H9 (cell line): Measurements from ENCODE around the gene DPYD. TPM values are rescaled to one million over a fixed set of nuclear protein-coding genes. Genes with fewer than 3 reads are reported as not detected.

ENCODE experiments used
- DNase-seq: peaks from one replicate; pipeline ENCODE4 v3.0.0-alpha.2; 2017
- H2AFZ ChIP-seq: one replicate; pipeline ENCODE4 v1.6.1; 2013; ENCODE audit warnings: mild to moderate bottlenecking, low read length, control low read depth, moderate library complexity
- H2AK5ac ChIP-seq: 2 replicates; pipeline ENCODE4 v1.6.1; 2013; ENCODE audit warnings: low read length, control low read depth, mixed read lengths; ENCODE audit not compliant: insufficient read length
- H2BK120ac ChIP-seq: one replicate; pipeline ENCODE4 v1.6.1; 2013; ENCODE audit warnings: low read depth, mild to moderate bottlenecking, low read length, control low read depth, inconsistent platforms; ENCODE audit not compliant: poor library complexity, severe bottlenecking
- H2BK12ac ChIP-seq: 2 replicates; pipeline ENCODE4 v1.6.1; 2013; ENCODE audit warnings: low read length, control low read depth, mixed read lengths, low read depth; ENCODE audit not compliant: insufficient read length
- H2BK15ac ChIP-seq: 2 replicates; pipeline ENCODE4 v1.6.1; 2013; ENCODE audit warnings: low read depth, low read length, control low read depth
- H2BK20ac ChIP-seq: one replicate; pipeline ENCODE4 v1.6.1; 2013; ENCODE audit warnings: low read depth, mild to moderate bottlenecking, low read length, control low read depth, inconsistent platforms; ENCODE audit not compliant: poor library complexity, severe bottlenecking
- H2BK5ac ChIP-seq: 2 replicates; pipeline ENCODE4 v1.6.1; 2013; ENCODE audit warnings: low read length, control low read depth, mixed read lengths; ENCODE audit not compliant: insufficient read length
- H3K14ac ChIP-seq: 2 replicates; pipeline ENCODE4 v1.6.1; 2013; ENCODE audit warnings: low read length, control low read depth; ENCODE audit not compliant: insufficient read depth
- H3K18ac ChIP-seq: 2 replicates; pipeline ENCODE4 v1.6.1; 2013; ENCODE audit warnings: low read depth, mild to moderate bottlenecking, mixed read lengths, low read length, control low read depth; ENCODE audit not compliant: insufficient read length
- H3K23ac ChIP-seq: 2 replicates; pipeline ENCODE4 v1.6.1; 2013; ENCODE audit warnings: low read length, control low read depth, mixed read lengths, low read depth; ENCODE audit not compliant: insufficient read length
- H3K23me2 ChIP-seq: 2 replicates; pipeline ENCODE4 v1.6.1; 2013; ENCODE audit warnings: low read depth, mild to moderate bottlenecking, mixed read lengths, low read length, control low read depth; ENCODE audit not compliant: insufficient read length, poor library complexity, severe bottlenecking
- H3K27ac ChIP-seq: 2 replicates; pipeline ENCODE4 v1.5.1; 2013; ENCODE audit warnings: low read length, control low read depth, mixed read lengths, low read depth; ENCODE audit not compliant: insufficient read length
- H3K27me3 ChIP-seq: 2 replicates; pipeline ENCODE4 v1.6.1; 2013; ENCODE audit warnings: low read length, control low read depth, inconsistent platforms; ENCODE audit not compliant: insufficient read depth
- H3K4ac ChIP-seq: 2 replicates; pipeline ENCODE4 v1.6.1; 2013; ENCODE audit warnings: low read depth, mild to moderate bottlenecking, control low read depth, inconsistent platforms, low read length, moderate library complexity
- H3K4me1 ChIP-seq: 2 replicates; pipeline ENCODE4 v1.6.1; 2013; ENCODE audit warnings: low read length, control low read depth, inconsistent platforms; ENCODE audit not compliant: insufficient read depth
- H3K4me2 ChIP-seq: 2 replicates; pipeline ENCODE4 v1.6.1; 2013; ENCODE audit warnings: low read length, control low read depth, mixed read lengths; ENCODE audit not compliant: insufficient read length, insufficient read depth
- H3K56ac ChIP-seq: 2 replicates; pipeline ENCODE4 v1.6.1; 2013; ENCODE audit warnings: low read depth, mild to moderate bottlenecking, mixed read lengths, low read length, control low read depth; ENCODE audit not compliant: insufficient read length
- H3K79me1 ChIP-seq: 2 replicates; pipeline ENCODE4 v1.6.1; 2013; ENCODE audit warnings: low read depth, mild to moderate bottlenecking, moderate library complexity, low read length, control low read depth, inconsistent platforms; ENCODE audit not compliant: insufficient read depth, poor library complexity, severe bottlenecking
- H3K79me2 ChIP-seq: 2 replicates; pipeline ENCODE4 v1.6.1; 2013; ENCODE audit warnings: low read length, control low read depth, inconsistent platforms; ENCODE audit not compliant: insufficient read depth
- H3K9ac ChIP-seq: 2 replicates; pipeline ENCODE4 v1.6.1; 2013; ENCODE audit warnings: low read length, control low read depth, mixed read lengths; ENCODE audit not compliant: insufficient read length; ENCODE audit errors: extremely low read depth
- H3K9me3 ChIP-seq: one replicate; pipeline ENCODE4 v1.6.1; 2013; ENCODE audit warnings: low read depth, low read length, inconsistent platforms; ENCODE audit not compliant: control insufficient read depth
- H3T11ph ChIP-seq: one replicate; pipeline ENCODE4 v1.6.1; 2013; ENCODE audit warnings: mild to moderate bottlenecking, low read length, control low read depth, inconsistent platforms
- H4K20me1 ChIP-seq: one replicate; pipeline ENCODE4 v1.6.1; 2013; ENCODE audit not compliant: control insufficient read depth, insufficient read length, insufficient read depth
- H4K5ac ChIP-seq: 2 replicates; pipeline ENCODE4 v1.6.1; 2013; ENCODE audit warnings: low read depth, mild to moderate bottlenecking, mixed read lengths, low read length, control low read depth; ENCODE audit not compliant: insufficient read length
- H4K8ac ChIP-seq: replicated peaks from 2 replicates; pipeline ENCODE4 v1.6.1; 2013; ENCODE audit warnings: low read length, control low read depth, mixed read lengths, low read depth; ENCODE audit not compliant: insufficient read length
- H4K91ac ChIP-seq: 2 replicates; pipeline ENCODE4 v1.6.1; 2013; ENCODE audit warnings: low read depth, mild to moderate bottlenecking, moderate library complexity, mixed read lengths, low read length, control low read depth; ENCODE audit not compliant: insufficient read length
- H3K27ac Mint-ChIP-seq, 3 experiments: 2 replicates in 2 of 3; 3 replicates in 1 of 3; pipeline ENCODE4 v1.8.0; 2020 to 2021; ENCODE audit warnings: mixed read lengths in 3 of 3, mild to moderate bottlenecking in 1 of 3, moderate library complexity in 1 of 3
- H3K27me3 Mint-ChIP-seq: 2 replicates; pipeline ENCODE4 v1.8.0; 2021; ENCODE audit warnings: low read depth, mild to moderate bottlenecking, moderate library complexity, mixed read lengths
- H3K36me3 Mint-ChIP-seq, 3 experiments: 2 replicates in 2 of 3; 3 replicates in 1 of 3; pipeline ENCODE4 v1.8.0; 2020 to 2021; ENCODE audit warnings: low read depth in 3 of 3, mixed read lengths in 3 of 3; ENCODE audit not compliant: insufficient read depth in 1 of 3
- H3K4me1 Mint-ChIP-seq, 2 experiments: 2 replicates each; pipeline ENCODE4 v1.8.0; 2020; ENCODE audit warnings: mixed read lengths in 2 of 2
- H3K4me3 Mint-ChIP-seq, 2 experiments: 2 replicates in 1 of 2; 3 replicates in 1 of 2; pipeline ENCODE4 v1.8.0; 2020 to 2021; ENCODE audit warnings: mild to moderate bottlenecking in 2 of 2, mixed read lengths in 2 of 2, moderate library complexity in 1 of 2
- H3K9me3 Mint-ChIP-seq, 2 experiments: 2 replicates in 1 of 2; 3 replicates in 1 of 2; pipeline ENCODE4 v1.8.0; 2020; ENCODE audit warnings: mild to moderate bottlenecking in 2 of 2, mixed read lengths in 2 of 2, moderate library complexity in 1 of 2
- WGBS: extraction: QIAGEN DNeasy Blood & Tissue Kit; methylation state at CpG from one replicate; pipeline ENCODE4 v1.1.7; 2013; ENCODE audit warnings: missing lambda C conversion rate, low lambda C conversion rate, mixed read lengths; ENCODE audit not compliant: insufficient read length; ENCODE audit errors: extremely low coverage; 5-methylcytosine and 5-hydroxymethylcytosine counted together
- total RNA-seq: library from RNA; stranded (reverse); gene quantifications from 2 replicates; pipeline ENCODE4 v1.2.1, GENCODE V29; 2021
- TF ChIP-seq, protein P1 (sequence below): fragments of 200-600 bp; sonication (generic); conservative IDR thresholded peaks from 3 replicates; pipeline ENCODE4 v1.8.0; 2021; ENCODE audit warnings: antibody characterized with exemption, mild to moderate bottlenecking

The DPYD gene
- total RNA-seq, 1 experiment from 2014 or later = 0.37 TPM

- Histone ChIP-seq H3T11ph (no peak overlapping the region), H3K79me2 (no peaks in the 10 kb centered on the region), H3K4ac (no peak overlapping the region), H3K27ac (no peak overlapping the region), H2BK15ac (no peak overlapping the region), H3K23ac (no peak overlapping the region), H3K27me3 (no peaks in the 10 kb centered on the region), H3K79me1 (no peaks in the 10 kb centered on the region), H2AK5ac (no peak overlapping the region), H2BK20ac (no peak overlapping the region), H2BK120ac (no peak overlapping the region), H3K56ac (no peak overlapping the region), H2BK5ac (no peak overlapping the region), H3K4me1 (no peaks in the 10 kb centered on the region), H4K20me1 (no peaks in the 10 kb centered on the region), H3K9ac (no peak overlapping the region), H3K14ac (no peak overlapping the region), H3K9me3 (no peaks in the 10 kb centered on the region), H3K4me2 (no peak overlapping the region), H3K23me2 (no peaks in the 10 kb centered on the region), H2BK12ac (no peak overlapping the region), H2AFZ (no peak overlapping the region), H4K91ac (no peak overlapping the region), H4K5ac (no peak overlapping the region), H4K8ac (no peak overlapping the region), H3K18ac (no peak overlapping the region)
- Mint-ChIP-seq H3K4me1 (peaks cover 6 to 14% of the 10 kb centered on the region in 2 experiments), H3K4me3 (no peak overlapping the region), H3K27ac (no peak overlapping the region), H3K9me3 (no peaks in the 10 kb centered on the region), H3K36me3 (no peaks in the 10 kb centered on the region), H3K27me3 (no peaks in the 10 kb centered on the region)
- TF ChIP-seq, protein P1, sequence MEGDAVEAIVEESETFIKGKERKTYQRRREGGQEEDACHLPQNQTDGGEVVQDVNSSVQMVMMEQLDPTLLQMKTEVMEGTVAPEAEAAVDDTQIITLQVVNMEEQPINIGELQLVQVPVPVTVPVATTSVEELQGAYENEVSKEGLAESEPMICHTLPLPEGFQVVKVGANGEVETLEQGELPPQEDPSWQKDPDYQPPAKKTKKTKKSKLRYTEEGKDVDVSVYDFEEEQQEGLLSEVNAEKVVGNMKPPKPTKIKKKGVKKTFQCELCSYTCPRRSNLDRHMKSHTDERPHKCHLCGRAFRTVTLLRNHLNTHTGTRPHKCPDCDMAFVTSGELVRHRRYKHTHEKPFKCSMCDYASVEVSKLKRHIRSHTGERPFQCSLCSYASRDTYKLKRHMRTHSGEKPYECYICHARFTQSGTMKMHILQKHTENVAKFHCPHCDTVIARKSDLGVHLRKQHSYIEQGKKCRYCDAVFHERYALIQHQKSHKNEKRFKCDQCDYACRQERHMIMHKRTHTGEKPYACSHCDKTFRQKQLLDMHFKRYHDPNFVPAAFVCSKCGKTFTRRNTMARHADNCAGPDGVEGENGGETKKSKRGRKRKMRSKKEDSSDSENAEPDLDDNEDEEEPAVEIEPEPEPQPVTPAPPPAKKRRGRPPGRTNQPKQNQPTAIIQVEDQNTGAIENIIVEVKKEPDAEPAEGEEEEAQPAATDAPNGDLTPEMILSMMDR = no peak
- no CpG with 5 or more reads among the region's 2 CpGs for WGBS
- no peak for DNase-seq
These were observed 535.1 kb downstream of the DPYD start for GRCh38 chr1:97385536-97386277.
